Gastroesophageal sphincter (tissue), 4 donors: Measurements from ENCODE around the gene ERG. TPM values are rescaled to one million over a fixed set of nuclear protein-coding genes. Genes with fewer than 3 reads are reported as not detected.
A peak's percentile ranks its signal among the peaks of the same experiment; 100 is the strongest.

Experiments used
- ATAC-seq: fragments of 150-250 bp; one replicate; pipeline ENCODE4 v1.9.1; 2016; ENCODE audit warnings: mild to moderate bottlenecking, moderate library complexity
- H3K27ac ChIP-seq, 4 donors: fragments of 200-600 bp; sonication (generic) in 3 of 4; 1 replicate in 3 of 4; 2 replicates in 1 of 4; pipeline ENCODE4 v1.5.1; 2016 to 2019
- H3K27me3 ChIP-seq: fragments of 200-600 bp; sonication (generic); one replicate; pipeline ENCODE4 v1.5.1; 2019
- H3K36me3 ChIP-seq, 2 donors: fragments of 200-600 bp; sonication (generic); one replicate each; pipeline ENCODE4 v1.5.1; 2019; ENCODE audit warnings: control low read depth in 1 of 2
- H3K4me1 ChIP-seq, 3 donors: fragments of 200-600 bp; sonication (generic); 1 replicate in 2 of 3; 2 replicates in 1 of 3; pipeline ENCODE4 v1.5.1; 2016 to 2019; ENCODE audit warnings: control low read depth in 2 of 3
- H3K4me3 ChIP-seq, 2 donors: fragments of 200-600 bp; sonication (generic); one replicate each; pipeline ENCODE4 v1.5.1; 2019; ENCODE audit warnings: mild to moderate bottlenecking in 1 of 2, moderate library complexity in 1 of 2
- H3K9me3 ChIP-seq, 3 donors: fragments of 200-600 bp; sonication (generic); one replicate each; pipeline ENCODE4 v1.5.1; 2017 to 2019; ENCODE audit warnings: control low read depth in 2 of 3
- CTCF ChIP-seq, 4 experiments: fragments of 200-600 bp in 2 of 4; fragments of 450-650 bp in 2 of 4; sonication (generic) in 1 of 4; IDR thresholded peaks; one replicate each; pipeline ENCODE4 v1.5.1; 2017 to 2019; ENCODE audit warnings: antibody characterized with exemption in 4 of 4, mild to moderate bottlenecking in 2 of 4, moderate library complexity in 2 of 4
- EP300 ChIP-seq: sonication (generic); formaldehyde crosslinking; IDR thresholded peaks from one replicate; pipeline ENCODE4 v1.6.1; 2017; ENCODE audit warnings: antibody characterized with exemption, mild to moderate bottlenecking
- POLR2A ChIP-seq, 2 donors: fragments of 450-650 bp; IDR thresholded peaks; one replicate each; pipeline ENCODE4 v1.6.1; 2017; ENCODE audit warnings: antibody characterized with exemption in 2 of 2, mild to moderate bottlenecking in 2 of 2, moderate library complexity in 1 of 2
- POLR2AphosphoS5 ChIP-seq: sonication (generic); formaldehyde crosslinking; IDR thresholded peaks from one replicate; pipeline ENCODE4 v1.6.1; 2017; ENCODE audit warnings: antibody characterized with exemption
- WGBS, 2 donors: methylation state at CpG; one replicate each; pipeline ENCODE4 v1.1.5; 2018; ENCODE audit warnings: low coverage in 1 of 2; 5-methylcytosine and 5-hydroxymethylcytosine counted together
- total RNA-seq, 4 donors: library from RNA; depleted of rRNA; stranded (reverse); fragments of >200 nt; gene quantifications; one replicate each; pipeline ENCODE4 v1.1.0, GENCODE V29; 2016

The ERG gene
- total RNA-seq, 4 donors from 2014 or later: 3.3 to 12.4 (median 10.9) TPM

- no peaks in the 10 kb centered on the region for H3K9me3 ChIP-seq
- H3K27ac ChIP-seq: peak overlapping the region; percentile 25 to 56 (median 36)
- peaks cover 0 to 7% (median 0%) of the 10 kb centered on the region in 3 donors for H3K4me1 ChIP-seq
- 83 to 85% methylated on average over 1 to 5 of the region's 10 CpGs for WGBS, 2 donors
- peak; percentile 14 for ATAC-seq
- peaks cover 27% of the 10 kb centered on the region for H3K27me3 ChIP-seq
- H3K36me3 ChIP-seq: no peaks in the 10 kb centered on the region
- TF ChIP-seq POLR2A (IDR thresholded peaks at IDR 0.05): no peak
- no peak for TF ChIP-seq EP300
- TF ChIP-seq POLR2AphosphoS5: no peak
- no peak for TF ChIP-seq CTCF (IDR thresholded peaks at IDR 0.05)
- H3K4me3 ChIP-seq: peak overlapping the region in 1 of 2 donors; percentile 3
Measured at GRCh38 chr21:38503583-38503982, 5.3 kb upstream of the ERG start.

- 72 to 78% methylated on average over 6 of the region's 6 CpGs for WGBS, 2 donors
- H3K27me3 ChIP-seq: peaks cover 13% of the 10 kb centered on the region
- TF ChIP-seq POLR2AphosphoS5 (no peak), POLR2A (IDR thresholded peaks at IDR 0.05) (no peak), CTCF (IDR thresholded peaks at IDR 0.05) (no peak), EP300 (no peak)
- H3K27ac ChIP-seq: peak overlapping the region in 3 of 4 donors; percentile 48 to 72 (median 64)
- H3K36me3 ChIP-seq: no peaks in the 10 kb centered on the region
- H3K4me3 ChIP-seq: no peak overlapping the region
- no peak for ATAC-seq
- no peaks in the 10 kb centered on the region for H3K9me3 ChIP-seq
- no peaks in the 10 kb centered on the region for H3K4me1 ChIP-seq
Measured at GRCh38 chr21:38500073-38500472, 1.8 kb upstream of the ERG start.

- Histone ChIP-seq H3K27me3 (peaks cover 13% of the 10 kb centered on the region), H3K27ac (peak overlapping the region; percentile 47 to 72 (median 56)), H3K4me1 (no peaks in the 10 kb centered on the region), H3K36me3 (no peaks in the 10 kb centered on the region), H3K4me3 (no peak overlapping the region), H3K9me3 (no peaks in the 10 kb centered on the region)
- peak; percentile 53 for ATAC-seq
- TF ChIP-seq CTCF (IDR thresholded peaks at IDR 0.05) (no peak), POLR2AphosphoS5 (peak; percentile 12)
- WGBS, 2 donors: 51 to 67% methylated on average over 2 to 6 of the region's 6 CpGs
Measured at GRCh38 chr21:38499296-38499695, 1.0 kb upstream of the ERG start.

GRCh38 chr21:38496224-38496623 is 2.1 kb downstream of the ERG start:
- TF ChIP-seq CTCF (IDR thresholded peaks at IDR 0.05) (no peak), POLR2A (IDR thresholded peaks at IDR 0.05) (no peak), EP300 (no peak), POLR2AphosphoS5 (no peak)
- Histone ChIP-seq H3K27ac (peak overlapping the region in 2 of 4 donors; percentile 13 to 73), H3K9me3 (no peaks in the 10 kb centered on the region), H3K27me3 (no peaks in the 10 kb centered on the region), H3K4me3 (peak overlapping the region; percentile 24 to 43), H3K36me3 (no peaks in the 10 kb centered on the region), H3K4me1 (no peaks in the 10 kb centered on the region)
- no peak for ATAC-seq
- 84 to 97% methylated on average over 3 of the region's 3 CpGs for whole genome bisulfite sequencing, 2 donors

GRCh38 chr21:38495696-38496095 is 2.6 kb downstream of the ERG start:
- peak overlapping the region in 2 of 4 donors; percentile 13 to 73 for H3K27ac ChIP-seq
- H3K36me3 ChIP-seq: no peaks in the 10 kb centered on the region
- 47 to 50% methylated on average over 2 of the region's 2 CpGs for WGBS, 2 donors
- H3K9me3 ChIP-seq: no peaks in the 10 kb centered on the region
- TF ChIP-seq POLR2AphosphoS5: no peak
- no peaks in the 10 kb centered on the region for H3K4me1 ChIP-seq
- peak overlapping the region; percentile 24 to 43 for H3K4me3 ChIP-seq
- no peaks in the 10 kb centered on the region for H3K27me3 ChIP-seq
- no peak for ATAC-seq
